H7 (cell line): Measurements from ENCODE around the gene HS3ST3B1. TPM values are rescaled to one million over a fixed set of nuclear protein-coding genes. Genes with fewer than 3 reads are reported as not detected.

Experiments used
- DNase-seq: peaks from one replicate; pipeline ENCODE4 v3.0.0; 2012
- H3K27me3 ChIP-seq: 2 replicates; pipeline ENCODE4 v1.6.0; 2011; ENCODE audit warnings: mild to moderate bottlenecking, low read length; ENCODE audit not compliant: control insufficient read depth, insufficient read depth
- H3K36me3 ChIP-seq: replicated peaks from 2 replicates; pipeline ENCODE4 v1.5.1; 2011; ENCODE audit warnings: low read length; ENCODE audit not compliant: control insufficient read depth, insufficient read depth
- H3K4me3 ChIP-seq: 2 replicates; pipeline ENCODE4 v1.5.1; 2011; ENCODE audit warnings: low read depth, mild to moderate bottlenecking, control low read depth, low read length, moderate library complexity; ENCODE audit not compliant: insufficient read depth
- total RNA-seq: library from RNA; depleted of rRNA; stranded (reverse); fragments of >200 nt; shearing (Covaris generic); gene quantifications from 2 replicates; pipeline ENCODE4 v1.2.3, GENCODE V29; 2014

The HS3ST3B1 gene
- total RNA-seq, 1 experiment from 2014 or later = 4.9 TPM

DNA sequence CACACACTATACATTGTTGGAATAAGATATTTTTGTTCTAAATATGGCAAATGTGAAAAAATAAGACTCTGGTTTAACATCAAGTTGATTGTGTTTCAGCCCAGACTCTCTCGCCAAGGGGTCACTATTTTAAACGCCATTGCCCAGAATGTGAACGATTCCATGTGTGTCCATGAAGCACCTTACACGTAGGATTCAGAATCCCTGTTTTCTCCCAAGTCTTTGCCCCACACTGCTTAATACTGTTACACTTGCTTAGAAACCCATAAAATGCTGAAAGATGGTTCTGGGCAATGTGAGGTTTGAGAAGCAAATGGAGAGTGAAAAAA lies 7.7 kb downstream of the HS3ST3B1 start:
- Histone ChIP-seq H3K27me3 (peaks cover 26% of the 10 kb centered on the region), H3K36me3 (no peaks in the 10 kb centered on the region), H3K4me3 (peak overlapping the region; percentile 55)
- DNase-seq = no peak

DNA sequence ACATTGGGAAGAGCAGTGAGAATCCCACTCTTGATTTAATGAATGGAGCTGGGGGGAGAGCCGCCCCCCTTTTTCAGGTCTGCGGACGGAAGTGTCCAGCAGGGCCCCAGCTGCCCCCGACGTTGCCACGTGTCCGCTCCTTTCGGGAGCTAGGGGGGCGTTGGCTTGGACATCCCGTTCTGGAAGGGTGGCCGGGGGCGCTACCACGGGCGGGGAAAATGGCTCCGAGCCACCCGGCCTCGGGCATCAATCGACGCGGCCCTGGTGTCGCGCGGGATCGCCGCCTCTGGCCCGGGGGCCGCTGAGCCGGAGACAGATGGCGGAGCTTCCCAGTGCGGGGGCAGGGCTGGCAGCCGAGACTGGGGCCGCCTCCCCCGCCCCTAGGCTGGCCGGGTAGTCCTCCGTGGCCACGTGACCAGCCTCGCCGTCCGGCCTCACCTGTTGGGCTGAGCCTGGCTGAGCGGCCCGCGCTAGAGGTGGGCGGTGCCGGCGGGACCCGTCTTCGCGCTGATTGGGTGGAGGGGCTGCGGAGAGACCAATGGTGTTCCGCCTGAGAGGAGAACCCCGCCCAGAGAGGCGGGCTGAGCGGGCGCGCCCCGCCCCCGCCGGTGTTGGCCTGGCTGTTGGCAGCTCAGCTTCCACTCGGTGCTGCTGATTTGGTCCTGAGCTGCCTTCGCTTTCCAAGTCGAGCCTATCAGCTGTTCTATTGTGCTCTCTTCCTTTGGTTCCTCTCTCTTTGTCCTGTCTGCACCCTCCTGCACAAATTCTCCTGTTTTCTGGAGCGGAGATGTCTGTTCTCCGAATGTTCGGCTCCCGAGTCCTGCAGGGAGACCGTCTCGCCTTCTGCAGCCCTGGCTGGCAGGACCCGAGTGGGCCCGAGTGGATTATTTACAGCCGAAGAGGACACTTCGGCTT lies 8.3 kb downstream of the HS3ST3B1 start:
- Histone ChIP-seq H3K27me3 (peaks cover 20% of the 10 kb centered on the region), H3K36me3 (no peaks in the 10 kb centered on the region), H3K4me3 (peak overlapping the region; percentile 57)
- DNase-seq = peak; percentile 99

DNA sequence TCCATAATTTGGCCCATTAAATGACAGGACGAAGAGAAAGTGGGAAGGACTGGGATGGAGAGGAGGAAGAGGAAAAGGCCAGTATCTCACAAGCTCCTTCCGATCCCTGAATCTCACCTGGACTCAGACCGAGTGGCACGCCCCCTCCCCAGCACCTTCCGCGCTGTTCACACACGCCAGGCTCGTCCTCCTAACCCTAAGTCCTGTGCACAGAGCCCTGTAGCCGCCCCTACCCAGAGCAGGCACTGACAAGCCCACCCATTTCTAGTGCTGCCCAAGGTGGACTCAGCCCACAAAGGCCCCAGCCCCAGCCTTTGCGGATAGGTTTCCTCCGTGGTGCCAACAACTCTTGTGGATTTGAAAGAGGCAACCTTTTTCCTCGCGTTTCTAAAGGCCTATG lies 9.2 kb downstream of the HS3ST3B1 start:
- no peaks in the 10 kb centered on the region for H3K36me3 ChIP-seq
- H3K27me3 ChIP-seq = peaks cover 11% of the 10 kb centered on the region
- DNase-seq = peak; percentile 53
- H3K4me3 ChIP-seq = peak overlapping the region; percentile 57

DNA sequence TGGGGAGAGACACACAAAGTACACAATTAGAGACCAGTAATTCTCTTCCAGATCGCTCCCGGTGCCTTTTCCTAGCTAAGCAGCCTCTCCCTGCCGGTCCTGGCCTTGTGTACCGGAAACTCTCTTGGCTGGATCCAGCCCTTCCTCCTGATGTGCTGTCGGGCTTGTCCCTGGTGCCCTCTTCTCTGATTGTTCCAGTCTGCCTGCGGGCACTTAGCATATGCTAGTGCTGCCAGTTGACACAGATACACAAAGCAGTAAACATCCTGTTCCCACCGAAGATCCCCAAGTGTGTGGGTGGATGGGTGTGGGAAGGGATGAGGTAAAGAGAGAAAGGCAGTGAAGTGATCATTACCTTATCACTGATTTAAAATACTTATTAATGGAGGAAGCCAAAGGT lies 9.7 kb downstream of the HS3ST3B1 start:
- no peak for DNase-seq
- Histone ChIP-seq H3K4me3 (peak overlapping the region; percentile 57; the same call in 1 of the 2 replicates), H3K36me3 (no peaks in the 10 kb centered on the region), H3K27me3 (peaks cover 6% of the 10 kb centered on the region)

DNA sequence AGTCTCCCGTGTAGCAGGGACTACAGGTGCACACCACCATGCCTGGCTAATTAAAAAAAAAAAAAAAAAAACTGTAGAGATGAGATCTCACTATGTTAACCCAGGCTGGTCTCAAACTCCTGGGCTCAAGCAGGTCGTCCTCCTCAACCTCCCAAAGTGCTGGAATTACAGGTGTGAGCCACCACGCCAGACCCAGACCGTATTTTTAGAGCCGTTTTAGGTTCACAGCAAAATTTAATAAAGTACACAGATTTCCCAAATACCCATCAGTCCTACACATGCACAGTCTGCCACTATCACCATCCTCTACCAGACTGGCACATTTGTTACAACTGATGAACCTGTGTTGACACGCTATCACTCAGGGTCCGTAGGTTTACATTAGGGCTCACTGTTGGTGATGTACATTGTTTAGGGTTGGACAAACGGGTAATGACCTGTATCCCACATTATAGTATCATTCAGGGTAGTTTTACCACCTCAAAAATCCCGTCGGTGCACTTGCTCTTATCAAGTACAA lies 10.4 kb downstream of the HS3ST3B1 start:
- Histone ChIP-seq H3K36me3 (no peaks in the 10 kb centered on the region), H3K27me3 (no peaks in the 10 kb centered on the region; the same call in none of the 2 replicates), H3K4me3 (no peak overlapping the region)
- no peak for DNase-seq

DNA sequence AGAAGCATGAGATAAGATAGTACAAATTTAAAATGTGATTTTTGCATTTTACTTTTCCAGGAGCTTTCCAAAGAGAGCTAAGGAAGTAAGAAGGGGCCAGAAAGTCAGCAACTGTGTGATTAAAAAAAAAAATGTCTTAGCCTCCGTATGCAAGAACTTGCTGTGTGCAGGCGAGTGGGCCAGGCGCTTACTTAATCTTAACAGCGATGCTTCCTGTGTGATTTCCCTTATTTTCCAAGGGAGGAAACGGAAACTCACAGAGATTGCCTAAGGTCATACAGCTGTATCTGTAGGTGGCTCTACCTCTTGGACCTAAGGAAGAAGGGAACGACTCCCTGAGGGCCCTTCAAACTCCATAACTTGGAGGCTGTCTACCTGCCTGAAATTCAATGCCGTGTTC lies 11.1 kb downstream of the HS3ST3B1 start:
- H3K27me3 ChIP-seq = no peaks in the 10 kb centered on the region; the same call in none of the 2 replicates
- no peak for DNase-seq
- H3K36me3 ChIP-seq = no peaks in the 10 kb centered on the region
- H3K4me3 ChIP-seq = no peak overlapping the region

DNA sequence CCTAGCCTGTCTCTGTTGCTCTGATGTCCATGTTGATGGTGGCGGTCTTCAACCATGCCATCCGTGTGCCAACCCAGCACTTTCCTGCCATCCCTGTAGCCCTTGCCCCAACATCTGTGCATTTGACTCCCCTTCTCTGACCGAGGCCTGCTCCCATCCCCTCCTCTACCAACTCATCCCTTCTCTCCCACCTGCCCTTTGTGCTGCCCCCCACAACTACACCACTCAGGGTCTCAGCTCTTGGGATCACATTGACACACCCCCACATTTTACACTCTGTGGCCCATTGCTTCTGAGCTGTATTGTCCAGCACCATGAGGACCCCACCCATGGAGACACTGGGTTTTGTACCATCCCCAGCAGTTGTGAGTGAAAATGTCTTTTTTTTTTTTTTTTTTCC lies 11.6 kb downstream of the HS3ST3B1 start:
- no peak overlapping the region for H3K4me3 ChIP-seq
- DNase-seq = no peak
- H3K36me3 ChIP-seq = no peaks in the 10 kb centered on the region
- H3K27me3 ChIP-seq = no peaks in the 10 kb centered on the region; the same call in 1 of the 2 replicates

DNA sequence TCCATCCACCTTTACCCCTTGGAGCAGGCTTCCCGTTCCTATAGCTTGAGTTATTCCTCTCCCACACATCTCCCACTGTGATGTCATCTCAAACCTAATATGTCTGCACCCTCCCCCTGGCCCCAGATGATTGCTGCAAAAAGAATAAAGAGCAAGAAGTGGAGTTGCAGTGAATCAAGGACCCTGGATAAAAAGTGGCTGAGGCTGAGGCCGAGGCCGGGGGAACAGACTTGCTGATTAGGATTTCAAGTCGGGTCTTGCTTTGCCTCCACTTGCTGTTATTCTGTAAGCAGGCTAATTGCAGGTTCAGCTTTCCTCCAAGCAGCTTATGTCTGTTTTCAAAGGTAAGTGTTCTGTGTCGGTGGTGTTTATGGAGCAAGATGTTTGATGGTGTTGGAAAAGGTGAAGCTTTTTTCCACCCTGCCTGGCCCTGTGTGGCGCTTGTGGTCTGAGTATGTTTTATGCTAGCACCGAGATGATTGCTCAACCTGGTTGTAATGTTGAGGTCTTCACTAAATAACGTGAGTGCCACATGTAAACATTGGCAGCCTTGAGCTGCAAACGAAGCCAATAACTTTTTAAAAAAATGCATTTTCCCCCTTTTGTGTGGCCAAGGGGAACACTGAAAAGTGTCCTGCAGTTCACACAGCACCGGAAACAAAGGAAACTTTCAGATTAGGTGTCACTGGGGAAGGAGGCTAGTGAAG lies 15.4 kb downstream of the HS3ST3B1 start:
- Histone ChIP-seq H3K27me3 (peaks cover 2% of the 10 kb centered on the region; the same call in 1 of the 2 replicates), H3K4me3 (no peak overlapping the region), H3K36me3 (no peaks in the 10 kb centered on the region)
- no peak for DNase-seq

DNA sequence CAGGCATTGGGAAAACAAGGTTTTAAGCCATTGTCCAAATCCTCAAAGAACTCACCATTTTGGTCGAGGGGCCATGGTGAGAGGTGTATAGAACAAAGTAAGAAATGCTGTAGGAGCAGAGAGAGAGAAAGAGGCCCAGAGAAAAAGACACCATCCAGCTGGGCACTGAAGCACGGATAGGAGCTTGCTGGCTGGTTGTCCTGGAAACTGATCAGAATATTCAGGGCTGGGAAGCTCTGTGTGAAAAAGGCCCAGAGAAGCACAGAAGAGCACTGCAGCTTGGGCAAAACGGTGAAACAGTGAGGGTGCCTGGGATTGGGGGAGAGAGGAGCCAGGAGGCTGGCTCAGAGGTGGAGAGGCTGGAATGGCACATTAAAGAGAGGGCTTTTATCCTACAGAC lies 16.5 kb downstream of the HS3ST3B1 start:
- no peaks in the 10 kb centered on the region for H3K36me3 ChIP-seq
- peak; percentile 61 for DNase-seq
- peaks cover 3% of the 10 kb centered on the region; the same call in 1 of the 2 replicates for H3K27me3 ChIP-seq
- no peak overlapping the region for H3K4me3 ChIP-seq

DNA sequence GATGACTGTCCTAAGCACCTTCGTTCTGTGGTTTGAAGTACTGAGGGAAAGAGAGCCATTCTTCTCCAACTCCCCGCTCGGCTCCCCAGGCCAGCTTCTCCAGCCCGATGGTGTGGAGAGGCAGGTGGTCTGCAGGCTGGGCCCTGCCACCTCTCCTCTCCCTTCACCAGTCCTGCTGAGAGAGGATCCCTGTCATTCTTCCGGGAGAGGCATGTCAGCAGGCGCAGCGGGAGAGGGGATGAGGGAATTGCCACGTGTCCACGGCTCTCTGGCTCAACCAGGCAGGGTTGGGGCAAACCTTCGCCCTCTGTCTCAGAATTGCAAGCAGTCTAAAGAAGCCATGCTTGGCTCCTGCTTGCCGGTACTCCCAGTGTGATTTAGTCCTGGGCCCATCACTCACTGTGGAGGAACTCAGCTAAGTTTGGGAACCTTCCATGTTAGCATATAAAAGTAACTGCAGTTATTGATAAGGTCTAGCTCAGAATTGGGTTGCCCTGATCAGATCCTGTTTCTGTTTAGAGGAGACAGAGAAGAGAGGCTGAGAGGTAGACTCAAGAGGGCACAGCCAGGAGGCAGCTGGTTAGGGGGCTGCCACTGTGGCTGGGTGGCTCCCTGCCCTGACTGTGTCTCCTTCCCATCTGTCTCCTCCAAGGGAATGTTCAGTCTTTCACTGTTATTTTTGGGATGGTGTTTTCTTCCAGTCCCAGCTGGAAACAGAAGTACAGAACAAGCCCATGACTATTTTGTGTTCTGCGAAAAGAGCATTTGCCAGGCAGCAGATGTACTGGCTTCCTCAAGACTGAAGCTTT lies 17.4 kb downstream of the HS3ST3B1 start:
- no peak for DNase-seq
- no peak overlapping the region for H3K4me3 ChIP-seq
- H3K27me3 ChIP-seq = peaks cover 5% of the 10 kb centered on the region; the same call in 1 of the 2 replicates
- H3K36me3 ChIP-seq = no peaks in the 10 kb centered on the region

DNA sequence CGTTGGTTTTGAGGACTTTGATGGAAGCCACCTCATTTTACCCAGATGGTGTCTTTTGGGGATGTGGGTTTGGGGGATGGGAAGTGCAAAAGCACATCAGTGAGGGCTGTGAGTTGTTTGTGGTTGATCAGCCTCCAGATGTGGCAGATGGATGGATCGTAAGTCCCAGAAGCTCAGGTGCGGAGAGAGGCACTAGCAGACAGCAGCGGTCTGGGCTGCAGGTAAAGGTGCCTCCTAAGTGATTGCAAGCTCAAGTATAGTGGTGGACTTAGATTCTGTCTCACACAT lies 18.0 kb downstream of the HS3ST3B1 start:
- H3K36me3 ChIP-seq = no peaks in the 10 kb centered on the region
- H3K4me3 ChIP-seq = no peak overlapping the region
- no peak for DNase-seq
- H3K27me3 ChIP-seq = peaks cover 5% of the 10 kb centered on the region; the same call in 1 of the 2 replicates

DNA sequence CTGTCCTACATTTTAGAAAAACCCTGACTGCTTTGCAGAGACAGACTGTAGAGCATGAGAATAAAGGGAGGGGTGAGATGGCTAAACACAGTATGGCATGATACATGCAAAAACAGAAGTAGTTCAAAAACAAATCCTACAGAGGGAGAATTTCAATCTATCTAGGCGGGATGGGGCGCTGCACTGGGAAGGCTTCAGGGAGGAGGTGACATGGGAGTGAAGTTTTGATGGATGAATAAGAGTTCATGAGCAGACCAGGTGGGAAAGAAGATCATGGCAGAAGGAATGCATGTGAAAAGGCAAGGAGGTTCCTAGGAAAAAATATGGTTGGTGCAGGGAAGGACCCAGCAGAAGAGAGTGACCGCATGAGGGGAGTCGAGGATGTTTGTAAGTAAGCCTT lies 19.2 kb downstream of the HS3ST3B1 start:
- Histone ChIP-seq H3K27me3 (peaks cover 5% of the 10 kb centered on the region; the same call in 1 of the 2 replicates), H3K4me3 (no peak overlapping the region), H3K36me3 (no peaks in the 10 kb centered on the region)
- DNase-seq = no peak

DNA sequence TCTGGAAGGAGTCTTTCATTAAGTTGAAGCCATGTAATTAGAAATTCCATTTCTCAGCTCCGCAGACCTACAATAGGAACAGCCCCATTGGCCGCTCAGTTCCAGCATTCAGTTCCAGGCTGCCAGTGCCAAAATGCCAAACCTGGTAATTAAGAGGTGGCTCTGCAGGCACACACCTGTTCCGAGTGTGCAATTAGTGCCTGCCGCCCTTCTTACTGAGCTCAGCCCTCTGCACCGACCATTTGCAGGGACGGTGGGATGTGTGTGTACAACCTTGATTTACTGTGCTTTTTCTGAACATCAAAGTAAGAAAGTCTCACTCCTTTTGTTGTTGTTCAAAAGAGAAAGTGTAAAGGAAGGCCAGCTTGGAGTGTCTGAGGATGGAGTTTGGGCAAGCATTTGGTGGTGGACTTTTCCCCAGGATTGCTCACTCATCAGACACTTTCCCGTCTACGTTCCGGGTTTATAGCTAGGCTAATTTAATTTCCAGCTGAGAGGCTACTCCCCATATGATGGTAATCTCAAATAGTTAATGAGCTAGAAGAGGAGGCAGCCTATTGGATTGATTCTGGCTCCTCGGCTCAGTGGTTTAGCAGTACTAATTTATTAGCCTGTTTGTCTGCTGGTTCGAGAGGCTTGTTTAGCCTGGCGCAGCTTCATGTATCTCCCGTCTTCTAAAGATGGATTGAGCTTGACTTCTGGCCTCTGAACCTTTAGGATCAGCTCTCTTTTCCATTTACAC lies 20.0 kb downstream of the HS3ST3B1 start:
- Histone ChIP-seq H3K4me3 (no peak overlapping the region), H3K27me3 (peaks cover 6% of the 10 kb centered on the region; the same call in 1 of the 2 replicates), H3K36me3 (no peaks in the 10 kb centered on the region)
- DNase-seq = no peak

DNA sequence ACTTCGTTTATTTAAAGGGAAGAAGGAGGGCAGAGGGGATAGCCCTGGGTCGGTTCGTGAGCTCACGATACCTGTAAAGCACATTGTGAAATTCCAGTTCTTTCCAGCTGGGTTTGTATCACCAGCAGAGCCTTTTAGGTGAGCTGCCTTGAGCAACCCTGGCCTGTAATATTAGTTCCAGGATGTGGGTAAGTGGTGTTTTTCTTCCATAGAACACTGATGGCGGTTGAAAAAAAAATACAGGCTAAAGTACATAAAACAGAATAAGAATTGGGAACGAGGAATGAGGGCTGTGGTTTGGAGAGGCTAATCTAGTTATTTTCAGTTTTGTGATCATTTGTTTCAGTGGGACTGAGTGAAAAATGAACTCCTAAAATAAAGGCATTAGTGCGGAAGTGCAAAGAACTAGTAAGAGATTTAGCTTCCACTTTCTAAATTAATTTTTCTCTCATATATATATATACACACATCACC lies 20.6 kb downstream of the HS3ST3B1 start:
- H3K4me3 ChIP-seq = no peak overlapping the region
- DNase-seq = no peak
- peaks cover 6% of the 10 kb centered on the region; the same call in 1 of the 2 replicates for H3K27me3 ChIP-seq
- H3K36me3 ChIP-seq = no peaks in the 10 kb centered on the region
